ENCODE data around the gene OGFOD3. TPM values are rescaled to one million over a fixed set of nuclear protein-coding genes. Genes with fewer than 3 reads are reported as not detected.
A peak's percentile ranks its signal among the peaks of the same experiment; 100 is the strongest.
"Not testable (repeated sequence)": the region's sequence is repeated elsewhere in the genome, so short reads cannot be mapped to it uniquely, and the experiment has no call there.

Gene OGFOD3
- polyA plus RNA-seq, 4 donors = 21.5 to 30.3 (median 23.9) TPM

DNA sequence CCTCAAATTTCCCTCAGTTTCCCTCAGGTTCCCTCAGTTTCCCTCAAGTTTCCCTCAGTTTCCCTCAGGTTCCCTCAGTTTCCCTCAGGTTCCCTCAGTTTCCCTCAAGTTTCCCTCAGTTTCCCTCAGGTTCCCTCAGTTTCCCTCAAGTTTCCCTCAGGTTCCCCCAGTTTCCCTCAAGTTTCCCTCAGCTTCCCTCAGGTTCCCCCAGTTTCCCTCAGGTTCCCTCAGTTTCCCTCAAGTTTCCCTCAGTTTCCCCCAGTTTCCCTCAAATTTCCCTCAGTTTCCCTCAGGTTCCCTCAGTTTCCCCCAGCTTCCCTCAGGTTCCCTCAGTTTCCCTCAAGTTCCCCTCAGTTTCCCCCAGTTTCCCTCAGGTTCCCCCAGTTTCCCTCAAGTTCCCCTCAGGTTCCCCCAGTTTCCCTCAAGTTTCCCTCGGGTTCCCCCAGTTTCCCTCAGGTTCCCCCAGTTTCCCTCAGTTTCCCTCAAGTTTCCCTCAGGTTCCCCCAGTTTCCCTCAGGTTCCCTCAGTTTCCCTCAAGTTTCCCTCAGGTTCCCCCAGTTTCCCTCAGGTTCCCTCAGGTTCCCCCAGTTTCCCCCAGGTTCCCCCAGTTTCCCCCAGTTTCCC is 58.8 kb downstream of the OGFOD3 start:
- not testable (repeated sequence) for DNase-seq (ENCODE audit: low read depth in 4 of 4, low spot score in 3 of 4)

DNA sequence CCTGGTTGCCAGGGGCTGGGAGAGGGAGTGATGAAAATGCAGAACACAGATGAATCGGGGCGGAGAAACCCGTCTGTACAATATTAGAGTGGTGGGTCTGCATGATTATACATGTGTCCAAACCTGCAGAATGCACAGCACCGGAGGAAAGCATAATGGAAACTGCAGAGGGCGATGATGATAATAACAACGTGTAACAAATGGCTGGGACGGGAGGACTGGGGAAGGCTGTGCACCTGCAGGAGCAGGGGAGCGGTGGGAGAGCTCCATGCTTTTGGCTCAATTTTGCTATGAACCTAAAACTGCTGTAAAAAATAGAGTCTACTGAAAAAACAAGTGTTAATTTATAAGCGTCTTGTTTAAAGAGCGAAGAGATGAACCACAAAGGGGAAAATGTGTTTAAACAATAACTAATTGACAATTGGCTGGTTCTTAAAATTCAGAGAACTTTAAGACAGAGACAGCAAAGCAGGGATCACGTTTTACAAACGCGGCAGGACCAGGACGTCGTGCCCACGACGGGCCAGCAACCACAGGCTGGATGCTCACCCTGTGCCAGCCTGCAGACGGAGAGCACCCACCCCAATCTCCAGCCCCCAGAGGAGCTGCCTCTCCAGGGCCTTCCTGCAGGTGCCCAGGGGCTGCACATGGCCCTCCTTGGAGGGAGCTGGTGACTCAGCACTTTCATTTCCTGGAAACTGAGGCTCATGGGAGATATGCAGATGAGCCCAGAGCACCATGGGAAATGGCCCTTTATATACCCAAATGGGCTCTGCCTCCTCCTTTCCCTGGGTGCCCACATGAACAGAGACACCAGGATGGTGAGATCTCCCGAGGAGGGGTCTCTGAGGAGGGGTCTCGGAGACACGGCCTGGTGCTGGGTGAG is 59.7 kb downstream of the OGFOD3 start, which contains the start of gene TEX19:
Gene TEX19, plus strand, starts transcription at position 783 of the 886 bp plus-strand sequence. CDS start 2,904 bp downstream, outside the sequence.
- DNase-seq (ENCODE audit: low read depth in 4 of 4, low spot score in 3 of 4) = no peak

- DNase-seq (ENCODE audit: low read depth in 4 of 4, low spot score in 3 of 4) = no peak
Observed at GRCh38 chr17:82357394-82357793, 61.0 kb downstream of the OGFOD3 start.

DNA sequence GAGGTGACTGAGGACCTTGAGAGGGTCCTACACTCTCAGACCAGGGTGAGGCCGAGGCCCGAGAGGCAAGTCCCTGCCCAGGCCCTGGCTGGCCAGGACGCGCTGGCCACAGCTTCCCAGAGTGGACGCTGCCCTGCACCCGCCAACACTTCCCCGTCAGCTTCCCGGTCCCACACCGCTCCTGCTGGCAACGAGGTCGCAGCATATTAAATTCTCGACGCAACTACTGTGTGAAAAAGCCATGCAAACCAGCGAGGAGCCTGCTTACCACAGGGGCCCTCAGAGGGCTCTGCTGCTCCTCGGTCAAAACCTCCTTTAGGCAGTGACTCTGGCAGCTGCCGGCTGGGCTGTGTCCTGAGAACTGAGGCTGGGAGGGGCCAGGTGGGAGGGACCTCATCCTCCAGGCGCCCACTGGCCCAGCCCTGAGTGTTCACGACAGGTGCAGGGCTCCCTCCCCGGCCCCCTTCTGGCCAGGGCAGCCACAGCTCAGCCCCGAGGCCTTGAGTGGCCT is 61.5 kb downstream of the OGFOD3 start:
- DNase-seq (ENCODE audit: low read depth in 4 of 4, low spot score in 3 of 4) = no peak

GRCh38 chr17:82355770-82356427 is 62.5 kb downstream of the OGFOD3 start:
- DNase-seq (ENCODE audit: low read depth in 4 of 4, low spot score in 3 of 4) = no peak

DNA sequence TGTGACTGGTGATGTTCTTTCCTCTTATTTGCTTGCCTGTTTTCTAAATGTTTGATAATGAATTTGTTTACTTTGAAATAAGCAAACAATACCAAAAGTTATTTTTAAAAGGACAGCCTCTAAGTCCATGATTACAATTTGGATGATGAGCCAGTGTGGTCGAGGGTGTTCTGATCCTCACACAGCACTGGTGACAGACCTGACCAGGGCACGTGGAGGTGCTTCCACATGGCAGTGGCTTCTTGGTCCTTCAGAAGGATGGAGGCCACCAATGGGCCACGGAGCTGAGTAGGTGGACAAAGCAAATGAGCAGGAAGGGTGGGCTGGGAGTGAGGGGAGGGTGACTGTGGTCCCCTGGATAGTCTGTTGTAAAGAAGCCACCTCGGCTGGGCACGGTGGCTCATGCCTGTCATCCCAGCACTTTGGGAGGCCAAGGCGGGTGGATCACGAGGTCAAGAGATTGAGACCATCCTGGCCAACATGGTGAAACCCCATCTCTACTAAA is 63.5 kb downstream of the OGFOD3 start:
- no peak for DNase-seq (ENCODE audit: low read depth in 4 of 4, low spot score in 3 of 4)

DNA sequence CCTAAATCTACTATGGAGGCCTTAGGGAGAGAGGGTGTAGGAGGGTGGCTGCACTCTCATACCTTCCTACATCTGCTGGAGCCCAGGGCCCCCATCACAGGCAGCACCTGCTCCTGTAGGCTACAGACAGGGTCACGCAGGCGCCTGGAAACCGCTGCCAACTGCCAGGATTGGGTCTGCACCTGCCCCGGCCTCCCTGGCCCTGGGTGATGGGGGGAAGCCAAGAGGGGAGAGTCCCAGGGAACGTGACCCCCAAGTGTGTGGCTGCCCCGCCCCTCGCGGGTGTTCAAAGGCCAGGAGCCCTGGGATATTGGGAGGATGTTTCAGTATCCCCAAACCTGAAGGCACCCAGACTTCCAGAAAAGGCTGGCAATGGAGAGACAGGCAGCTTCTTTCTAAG is 64.9 kb downstream of the OGFOD3 start:
- DNase-seq (ENCODE audit: low read depth in 4 of 4, low spot score in 3 of 4) = no peak

DNA sequence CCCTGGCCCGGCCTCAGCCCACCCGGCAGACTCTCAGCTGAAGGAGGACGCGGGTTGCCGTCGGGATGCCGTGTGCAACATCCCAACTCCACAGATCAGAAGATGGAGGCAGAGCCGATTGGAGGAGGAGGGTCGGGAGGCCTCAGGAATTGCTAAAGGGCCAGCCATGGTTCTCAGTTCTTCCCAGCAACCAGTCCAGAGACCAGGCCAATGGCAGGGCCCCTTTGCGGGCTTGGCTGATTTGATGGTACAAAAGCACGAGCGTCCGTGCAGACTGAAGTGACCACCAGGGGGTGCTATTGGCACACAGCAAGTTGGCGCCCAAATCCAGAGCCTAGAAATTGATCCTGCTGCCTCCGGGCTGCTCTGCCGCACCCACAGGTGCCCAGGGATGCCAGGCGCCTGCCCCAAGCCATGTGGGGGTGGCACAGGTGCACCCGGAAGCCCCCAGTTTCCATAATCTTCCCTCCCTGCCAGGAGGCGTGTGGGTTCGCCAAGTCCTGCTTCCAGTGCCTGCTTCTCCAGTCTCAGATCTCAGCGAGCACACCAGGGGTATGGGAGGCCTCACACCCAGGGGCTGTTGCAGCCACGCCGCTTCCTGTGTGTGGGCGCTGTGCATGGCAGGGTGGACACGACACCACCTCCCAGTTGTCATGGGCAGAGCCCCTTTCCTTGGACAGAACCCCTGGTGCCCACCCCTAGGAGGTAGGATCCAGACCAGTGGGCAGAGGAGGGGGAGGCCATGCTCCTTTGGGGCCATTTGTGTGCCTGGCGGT is 66.5 kb downstream of the OGFOD3 start:
- DNase-seq (ENCODE audit: low read depth in 4 of 4, low spot score in 3 of 4) = peak; percentile 70 to 85 (median 84)

GRCh38 chr17:82351254-82351712 is 67.1 kb downstream of the OGFOD3 start:
- DNase-seq (ENCODE audit: low read depth in 4 of 4, low spot score in 3 of 4) = no peak

- no peak for DNase-seq (ENCODE audit: low read depth in 4 of 4, low spot score in 3 of 4)
Observed at GRCh38 chr17:82350182-82351030, 68.0 kb downstream of the OGFOD3 start.

- no peak for DNase-seq (ENCODE audit: low read depth in 4 of 4, low spot score in 3 of 4)
Observed at GRCh38 chr17:82349287-82349701, 69.1 kb downstream of the OGFOD3 start.

DNA sequence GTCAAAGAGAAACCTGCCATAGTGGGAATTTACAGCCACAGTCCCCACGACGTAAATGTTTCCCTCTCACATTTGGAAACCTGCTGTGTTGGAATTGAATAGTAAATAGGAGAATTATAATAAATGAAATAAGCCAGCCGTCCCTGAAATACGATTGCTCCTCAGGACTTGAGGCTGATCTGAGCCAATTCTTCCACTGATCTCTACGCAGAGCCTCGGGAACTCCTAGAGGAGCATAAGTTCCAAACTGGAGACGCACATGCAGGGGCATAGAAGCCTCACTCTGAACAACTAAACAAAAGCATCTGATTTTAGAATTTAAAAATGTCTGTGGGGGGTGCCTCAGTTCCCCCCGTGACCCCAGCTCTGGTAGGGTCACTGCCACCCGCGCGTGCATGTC is 69.5 kb downstream of the OGFOD3 start:
- DNase-seq (ENCODE audit: low read depth in 4 of 4, low spot score in 3 of 4) = no peak

DNA sequence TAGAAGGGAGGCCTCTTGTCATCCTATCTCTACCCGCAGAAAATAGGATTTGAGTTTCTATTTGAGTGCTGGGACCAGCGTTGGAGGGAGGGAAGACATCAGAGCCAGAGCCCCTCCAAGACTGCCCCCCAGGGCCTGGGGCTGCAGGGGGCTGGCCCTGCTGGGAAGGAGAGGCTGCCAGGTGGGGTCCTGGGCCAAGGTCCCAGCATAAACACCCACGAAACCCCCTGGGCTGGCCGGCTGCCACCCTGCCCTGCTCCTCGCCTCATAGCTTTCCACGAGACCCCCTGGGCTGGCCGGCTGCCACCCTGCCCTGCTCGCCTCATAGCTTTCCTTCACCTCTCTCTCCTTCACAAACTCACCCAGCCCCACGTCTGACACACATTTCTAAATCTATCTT is 70.0 kb downstream of the OGFOD3 start:
- DNase-seq (ENCODE audit: low read depth in 4 of 4, low spot score in 3 of 4) = no peak

- DNase-seq (ENCODE audit: low read depth in 4 of 4, low spot score in 3 of 4) = not testable (repeated sequence)
Observed at GRCh38 chr17:82347994-82348393, 70.4 kb downstream of the OGFOD3 start.

GRCh38 chr17:82346342-82347300 is 71.8 kb downstream of the OGFOD3 start:
- DNase-seq (ENCODE audit: low read depth in 4 of 4, low spot score in 3 of 4) = no peak

GRCh38 chr17:82345151-82345976 is 73.0 kb downstream of the OGFOD3 start:
- no peak for DNase-seq (ENCODE audit: low read depth in 4 of 4, low spot score in 3 of 4)

Measured in right renal pelvis (tissue), 4 donors.